ENCODE measurements around the gene LSM10. TPM values are rescaled to one million over a fixed set of nuclear protein-coding genes. Genes with fewer than 3 reads are reported as not detected.
A peak's percentile ranks its signal among the peaks of the same experiment; 100 is the strongest.

LSM10 gene
- total RNA-seq (100 to 1,000 TPM in 1 of 5 donors, 10 to 100 TPM in 3, 1 to 10 TPM in 1; 5.1 to 261 (median 42.6) TPM), polyA plus RNA-seq (10 to 100 TPM; 46.5 to 65.7 (median 64.8) TPM)
- long read RNA-seq, donor 1, transcript LSM10-201 (2 exons, 850 nt) = major isoform, 7 of 7 reads
- long read RNA-seq, donor 1, partial matches to known transcripts = 0 of 7 reads
- long read RNA-seq, donor 1, other reads (novel, unspliced or antisense) = 0 of 7 reads
- long read RNA-seq, donor 2, transcript LSM10-201 (2 exons, 850 nt) = major isoform, 7 of 7 reads
- long read RNA-seq, donor 2, partial matches to known transcripts = 0 of 7 reads
- long read RNA-seq, donor 2, other reads (novel, unspliced or antisense) = 0 of 7 reads
- long read RNA-seq, donor 3, transcript LSM10-201 (2 exons, 850 nt) = major isoform, 6 of 6 reads
- long read RNA-seq, donor 3, partial matches to known transcripts = 0 of 6 reads
- long read RNA-seq, donor 3, other reads (novel, unspliced or antisense) = 0 of 6 reads
- long read RNA-seq, donor 4 = 0 reads
- long read RNA-seq, donor 5, transcript LSM10-201 (2 exons, 850 nt) = major isoform, 19 of 19 reads
- long read RNA-seq, donor 5, partial matches to known transcripts = 0 of 19 reads
- long read RNA-seq, donor 5, other reads (novel, unspliced or antisense) = 0 of 19 reads
- long read RNA-seq, donor 6 = 0 reads
- long read RNA-seq, donor 7, transcript LSM10-201 (2 exons, 850 nt) = major isoform, 13 of 13 reads
- long read RNA-seq, donor 7, partial matches to known transcripts = 0 of 13 reads
- long read RNA-seq, donor 7, other reads (novel, unspliced or antisense) = 0 of 13 reads
- long read RNA-seq, donor 8, transcript LSM10-201 (2 exons, 850 nt) = major isoform, 10 of 11 reads
- long read RNA-seq, donor 8, partial matches to known transcripts = 0 of 11 reads
- long read RNA-seq, donor 8, other reads (novel, unspliced or antisense) = 0 of 11 reads
- long read RNA-seq, donor 9, transcript LSM10-201 (2 exons, 850 nt) = major isoform, 8 of 8 reads
- long read RNA-seq, donor 9, partial matches to known transcripts = 0 of 8 reads
- long read RNA-seq, donor 9, other reads (novel, unspliced or antisense) = 0 of 8 reads
- long read RNA-seq, donor 10, partial matches to known transcripts = 0 of 4 reads
- long read RNA-seq, donor 10, other reads (novel, unspliced or antisense) = 0 of 4 reads

GRCh38 chr1:36397378-36398230, at the start of gene LSM10:
Gene LSM10, minus strand, starts transcription at chr1:36397908. Its CDS starts 3,779 bp downstream, at chr1:36394129.
- Histone ChIP-seq H3K36me3 (peaks cover 14 to 19% (median 16%) of the 10 kb centered on the region in 4 donors), H3K27me3 (no peaks in the 10 kb centered on the region), H3K4me3 (peak within 1 kb of the TSS; percentile 68 to 81 (median 74)), H3K4me1 (peaks cover 7 to 41% (median 25%) of the 10 kb centered on the region in 4 donors), H3K27ac (peak within 1 kb of the TSS; percentile 86 to 96 (median 93)), H3K9me3 (no peaks in the 10 kb centered on the region)
- intact Hi-C loops (cut with DNase I; ENCODE audit: low total_unique reads) = no loop called here
- DNase-seq = peak; percentile 94 to 98
- TF ChIP-seq CTCF (IDR thresholded peaks at IDR 0.05) (no peak), POLR2A (IDR thresholded peaks at IDR 0.05) (peak in 2 of 4 donors; percentile 89 to 90), POLR2AphosphoS5 (IDR thresholded peaks at IDR 0.05) (peak; percentile 98 to 99 (median 98)), EP300 (IDR thresholded peaks at IDR 0.05) (no peak)
- 0 to 1% (median 0%) methylated on average over 30 to 60 of the region's 60 CpGs for WGBS, 5 donors

GRCh38 chr1:36447450-36447849, 49.7 kb upstream of the LSM10 start:
- TF ChIP-seq CTCF (IDR thresholded peaks at IDR 0.05) = no peak
- TF ChIP-seq POLR2A (IDR thresholded peaks at IDR 0.05) = no peak
- TF ChIP-seq POLR2AphosphoS5 (IDR thresholded peaks at IDR 0.05) = no peak
- TF ChIP-seq EP300 (IDR thresholded peaks at IDR 0.05) = no peak

GRCh38 chr1:36446746-36447145, 49.0 kb upstream of the LSM10 start:
- TF ChIP-seq POLR2A (IDR thresholded peaks at IDR 0.05) (no peak), POLR2AphosphoS5 (IDR thresholded peaks at IDR 0.05) (no peak), EP300 (IDR thresholded peaks at IDR 0.05) (no peak)
- H3K27me3 ChIP-seq = no peaks in the 10 kb centered on the region
- WGBS, 5 donors = 60 to 82% (median 76%) methylated on average over 5 of the region's 5 CpGs
- DNase-seq = no peak
- intact Hi-C loops (cut with DNase I; ENCODE audit: low total_unique reads) = no loop called here
- peaks cover 6 to 32% (median 16%) of the 10 kb centered on the region in 4 donors for H3K4me1 ChIP-seq
- no peak overlapping the region for H3K4me3 ChIP-seq
- no peak overlapping the region for H3K27ac ChIP-seq
- H3K36me3 ChIP-seq = peaks cover 0 to 8% (median 4%) of the 10 kb centered on the region in 4 donors
- H3K9me3 ChIP-seq = no peaks in the 10 kb centered on the region

More at GRCh38 chr1:36447450-36447849, 49.7 kb upstream of the LSM10 start:
- Histone ChIP-seq H3K4me1 (peaks cover 6 to 32% (median 16%) of the 10 kb centered on the region in 4 donors), H3K36me3 (peaks cover 0 to 8% (median 4%) of the 10 kb centered on the region in 4 donors), H3K4me3 (no peak overlapping the region), H3K27ac (no peak overlapping the region), H3K9me3 (no peaks in the 10 kb centered on the region), H3K27me3 (no peaks in the 10 kb centered on the region)
- intact Hi-C loops (cut with DNase I; ENCODE audit: low total_unique reads) = no loop called here
- no peak for DNase-seq

GRCh38 chr1:36446271-36446670, 48.6 kb upstream of the LSM10 start:
- WGBS, 5 donors = 59 to 70% (median 66%) methylated on average over 8 of the region's 8 CpGs
- DNase-seq = peak in 1 of 2 donors; percentile 34
- intact Hi-C loops (cut with DNase I; ENCODE audit: low total_unique reads) = no loop called here

More at GRCh38 chr1:36446271-36446670, 48.6 kb upstream of the LSM10 start:
- Histone ChIP-seq H3K4me3 (no peak overlapping the region), H3K9me3 (no peaks in the 10 kb centered on the region), H3K4me1 (peaks cover 6 to 30% (median 14%) of the 10 kb centered on the region in 4 donors), H3K27ac (no peak overlapping the region), H3K36me3 (peaks cover 0 to 8% (median 4%) of the 10 kb centered on the region in 4 donors), H3K27me3 (no peaks in the 10 kb centered on the region)
- TF ChIP-seq POLR2A (IDR thresholded peaks at IDR 0.05) = no peak
- no peak for TF ChIP-seq EP300 (IDR thresholded peaks at IDR 0.05)
- no peak for TF ChIP-seq CTCF (IDR thresholded peaks at IDR 0.05)
- TF ChIP-seq POLR2AphosphoS5 (IDR thresholded peaks at IDR 0.05) = no peak

Data from stomach (tissue), 19 donors.